PFSK-1 (cell line): ENCODE measurements around the gene NKX2-3.

Experiments used
- FOXP2 ChIP-seq: optimal IDR thresholded peaks from 2 replicates; pipeline ENCODE3; 2011; ENCODE audit warnings: borderline replicate concordance, control low read depth, inconsistent platforms; ENCODE audit not compliant: insufficient read depth; ENCODE audit errors: extremely low read length, extremely low read depth
- POLR2AphosphoS5 ChIP-seq: IDR thresholded peaks from 2 replicates; pipeline ENCODE4 v1.6.1; 2012; ENCODE audit warnings: low read depth, mild to moderate bottlenecking, control low read depth, low read length, moderate library complexity
- SIN3A ChIP-seq: IDR thresholded peaks from 2 replicates; pipeline ENCODE4 v1.6.1; 2012; ENCODE audit warnings: mild to moderate bottlenecking, low read length, moderate library complexity, borderline replicate concordance; ENCODE audit not compliant: insufficient read depth
- TAF1 ChIP-seq: IDR thresholded peaks from 2 replicates; pipeline ENCODE4 v1.6.1; 2012; ENCODE audit warnings: low read length, control low read depth, borderline replicate concordance; ENCODE audit not compliant: insufficient read depth
- TF ChIP-seq, protein P1 (sequence below), 2 experiments: IDR thresholded peaks; 2 replicates each; pipeline versions ENCODE4 v1.6.1 to v1.8.0; 2011 to 2012; ENCODE audit warnings: low read depth in 2 of 2, low read length in 2 of 2, control low read depth in 1 of 2, inconsistent platforms in 1 of 2, mild to moderate bottlenecking in 1 of 2, moderate library complexity in 1 of 2; ENCODE audit not compliant: insufficient read depth in 1 of 2

GRCh38 chr10:99565166-99565565 lies 32.4 kb downstream of the NKX2-3 start:
- TF ChIP-seq TAF1 = no peak
- TF ChIP-seq FOXP2 = no peak
- TF ChIP-seq, protein P1, sequence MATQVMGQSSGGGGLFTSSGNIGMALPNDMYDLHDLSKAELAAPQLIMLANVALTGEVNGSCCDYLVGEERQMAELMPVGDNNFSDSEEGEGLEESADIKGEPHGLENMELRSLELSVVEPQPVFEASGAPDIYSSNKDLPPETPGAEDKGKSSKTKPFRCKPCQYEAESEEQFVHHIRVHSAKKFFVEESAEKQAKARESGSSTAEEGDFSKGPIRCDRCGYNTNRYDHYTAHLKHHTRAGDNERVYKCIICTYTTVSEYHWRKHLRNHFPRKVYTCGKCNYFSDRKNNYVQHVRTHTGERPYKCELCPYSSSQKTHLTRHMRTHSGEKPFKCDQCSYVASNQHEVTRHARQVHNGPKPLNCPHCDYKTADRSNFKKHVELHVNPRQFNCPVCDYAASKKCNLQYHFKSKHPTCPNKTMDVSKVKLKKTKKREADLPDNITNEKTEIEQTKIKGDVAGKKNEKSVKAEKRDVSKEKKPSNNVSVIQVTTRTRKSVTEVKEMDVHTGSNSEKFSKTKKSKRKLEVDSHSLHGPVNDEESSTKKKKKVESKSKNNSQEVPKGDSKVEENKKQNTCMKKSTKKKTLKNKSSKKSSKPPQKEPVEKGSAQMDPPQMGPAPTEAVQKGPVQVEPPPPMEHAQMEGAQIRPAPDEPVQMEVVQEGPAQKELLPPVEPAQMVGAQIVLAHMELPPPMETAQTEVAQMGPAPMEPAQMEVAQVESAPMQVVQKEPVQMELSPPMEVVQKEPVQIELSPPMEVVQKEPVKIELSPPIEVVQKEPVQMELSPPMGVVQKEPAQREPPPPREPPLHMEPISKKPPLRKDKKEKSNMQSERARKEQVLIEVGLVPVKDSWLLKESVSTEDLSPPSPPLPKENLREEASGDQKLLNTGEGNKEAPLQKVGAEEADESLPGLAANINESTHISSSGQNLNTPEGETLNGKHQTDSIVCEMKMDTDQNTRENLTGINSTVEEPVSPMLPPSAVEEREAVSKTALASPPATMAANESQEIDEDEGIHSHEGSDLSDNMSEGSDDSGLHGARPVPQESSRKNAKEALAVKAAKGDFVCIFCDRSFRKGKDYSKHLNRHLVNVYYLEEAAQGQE (IDR thresholded peaks at IDR 0.05; ENCODE audit: insufficient read depth in 1 of 2, low read depth in 2 of 2, low read length in 2 of 2) = no peak
- TF ChIP-seq POLR2AphosphoS5 = no peak
- no peak for TF ChIP-seq SIN3A
